ENCODE measurements around the gene BICRA.

Gene BICRA

GRCh38 chr19:47752440-47753211 is 143.7 kb downstream of the BICRA start:
- no peak overlapping the region for H3K9ac ChIP-seq (ENCODE audit: low read depth, low read length)
- no peaks in the 10 kb centered on the region for H3K4me1 ChIP-seq (ENCODE audit: insufficient read depth, low read length)
- peaks cover 27% of the 10 kb centered on the region for H3K36me3 ChIP-seq (ENCODE audit: insufficient read depth, low read length)
- H3K9me3 ChIP-seq (ENCODE audit: control insufficient read depth, insufficient read depth, low read length), result no peaks in the 10 kb centered on the region
